ENCODE results near the gene TXNDC8.
"Not testable (repeated sequence)": the region's sequence is repeated elsewhere in the genome, so short reads cannot be mapped to it uniquely, and the experiment has no call there.

Gene TXNDC8

GRCh38 chr9:110323818-110324217 lies 13.8 kb downstream of the TXNDC8 start:
- no peak for DNase-seq

- DNase-seq: no peak
These were observed 16.8 kb downstream of the TXNDC8 start for GRCh38 chr9:110320651-110321445.

- DNase-seq: no peak
These were observed 17.7 kb downstream of the TXNDC8 start for GRCh38 chr9:110319781-110320492.

GRCh38 chr9:110317911-110318310 lies 19.8 kb downstream of the TXNDC8 start:
- DNase-seq: no peak

GRCh38 chr9:110316261-110317075 lies 21.2 kb downstream of the TXNDC8 start:
- DNase-seq: no peak

- not testable (repeated sequence) for DNase-seq
These were observed 25.7 kb downstream of the TXNDC8 start for GRCh38 chr9:110311978-110312377.

DNA sequence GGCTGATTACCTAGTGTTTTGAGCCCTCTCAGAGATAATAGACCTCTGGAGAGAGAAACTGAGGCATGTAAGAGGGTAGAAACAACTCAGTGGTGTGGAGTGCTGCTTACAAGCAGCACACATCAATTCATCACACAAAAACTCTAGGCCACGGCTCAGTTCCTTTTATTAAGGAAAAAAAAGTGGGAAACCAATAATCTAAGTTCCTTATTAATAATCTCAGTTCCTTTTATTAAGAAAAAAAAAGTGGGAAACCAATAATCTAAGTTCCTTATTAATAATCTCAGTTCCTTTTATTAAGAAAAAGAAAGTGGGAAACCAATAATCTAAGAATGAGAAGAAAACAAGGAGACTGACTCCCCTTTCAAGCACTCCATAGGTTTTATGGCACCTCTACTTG lies 28.0 kb downstream of the TXNDC8 start:
- no peak for DNase-seq

DNA sequence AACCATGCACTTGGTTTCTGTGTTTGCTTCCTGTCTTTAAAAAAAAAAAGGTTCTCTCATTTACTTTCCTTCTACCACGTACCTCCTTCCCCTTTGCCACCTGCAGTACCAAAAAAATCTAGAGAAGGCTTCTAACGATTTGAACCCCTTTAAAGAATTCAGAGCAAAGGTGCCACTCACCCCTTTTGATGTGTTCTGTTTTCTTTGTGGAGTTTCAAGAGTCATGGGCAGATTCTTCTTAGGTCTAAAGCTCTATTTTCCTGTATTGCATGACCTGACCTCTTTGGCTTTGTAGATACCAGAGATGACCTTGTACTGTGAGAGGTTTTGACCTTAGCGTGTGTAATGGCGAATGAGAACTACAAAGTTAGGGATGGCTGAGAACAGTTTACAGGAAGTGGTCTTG lies 29.0 kb downstream of the TXNDC8 start:
- no peak for DNase-seq

- no peak for DNase-seq
These were observed 30.5 kb downstream of the TXNDC8 start for GRCh38 chr9:110307191-110307590.

DNA sequence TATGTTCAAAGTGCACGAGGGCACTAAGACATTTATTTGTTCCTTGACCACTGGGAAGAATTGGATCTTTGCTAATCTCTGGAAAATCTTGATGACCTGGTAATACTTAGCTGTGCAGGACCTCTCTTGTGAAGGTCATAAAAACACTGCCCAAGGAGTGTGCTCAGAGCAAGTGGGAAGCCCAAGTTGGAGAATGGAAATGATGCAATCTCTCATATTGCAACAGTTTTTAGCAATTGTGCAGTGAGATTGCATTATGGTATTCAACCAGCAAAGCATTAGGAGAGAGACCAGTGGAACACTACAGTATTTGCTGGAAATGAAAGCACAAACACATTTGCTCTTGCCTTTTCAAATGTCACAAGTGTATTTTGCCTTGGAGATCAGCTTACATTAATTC lies 34.5 kb downstream of the TXNDC8 start:
- no peak for DNase-seq

DNA sequence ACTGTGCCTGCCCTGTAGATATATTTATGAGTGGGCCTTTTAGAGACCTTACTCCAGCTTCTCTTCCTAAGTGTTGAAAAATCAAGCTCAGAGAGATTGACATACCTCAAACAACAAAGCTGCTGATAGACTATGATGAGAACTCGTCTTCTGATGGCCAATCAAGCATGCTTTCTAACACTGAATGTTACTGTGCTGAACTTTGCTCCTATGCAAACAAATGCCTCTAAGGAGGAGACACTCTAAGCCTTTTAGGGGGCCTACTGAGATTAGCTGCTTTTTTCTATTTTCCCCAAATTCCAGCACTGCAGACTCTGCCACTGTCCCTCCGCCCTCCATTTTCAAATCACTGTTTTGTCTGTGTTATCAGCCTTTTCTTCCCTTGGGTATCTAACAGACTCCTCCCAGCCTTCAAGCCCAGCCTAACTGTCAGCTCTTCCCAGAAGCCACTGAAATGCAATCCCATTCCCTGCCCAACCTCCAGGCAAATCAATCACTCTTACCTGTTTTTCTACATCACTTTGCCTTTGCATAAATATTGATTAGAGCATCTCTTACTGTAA lies 39.5 kb downstream of the TXNDC8 start:
- no peak for DNase-seq

DNA sequence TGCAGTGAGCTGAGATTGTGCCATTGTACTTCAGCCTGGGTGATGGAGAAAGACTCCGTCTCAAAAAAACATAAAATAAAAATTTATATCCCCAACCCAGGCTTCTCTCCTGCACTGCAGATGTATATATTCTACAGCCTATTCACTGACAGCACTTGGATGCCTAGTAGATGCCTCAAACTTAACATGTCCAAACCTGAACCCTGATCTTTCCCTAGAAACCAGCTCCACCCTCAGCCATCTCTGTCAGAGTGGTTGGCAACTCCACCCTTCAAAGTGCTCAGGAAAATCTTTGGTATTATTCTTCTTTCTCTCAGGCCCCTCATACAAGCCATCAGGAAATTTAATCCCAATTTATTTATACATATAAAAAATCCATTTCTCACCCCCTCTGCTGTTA lies 44.4 kb downstream of the TXNDC8 start:
- no peak for DNase-seq

DNA sequence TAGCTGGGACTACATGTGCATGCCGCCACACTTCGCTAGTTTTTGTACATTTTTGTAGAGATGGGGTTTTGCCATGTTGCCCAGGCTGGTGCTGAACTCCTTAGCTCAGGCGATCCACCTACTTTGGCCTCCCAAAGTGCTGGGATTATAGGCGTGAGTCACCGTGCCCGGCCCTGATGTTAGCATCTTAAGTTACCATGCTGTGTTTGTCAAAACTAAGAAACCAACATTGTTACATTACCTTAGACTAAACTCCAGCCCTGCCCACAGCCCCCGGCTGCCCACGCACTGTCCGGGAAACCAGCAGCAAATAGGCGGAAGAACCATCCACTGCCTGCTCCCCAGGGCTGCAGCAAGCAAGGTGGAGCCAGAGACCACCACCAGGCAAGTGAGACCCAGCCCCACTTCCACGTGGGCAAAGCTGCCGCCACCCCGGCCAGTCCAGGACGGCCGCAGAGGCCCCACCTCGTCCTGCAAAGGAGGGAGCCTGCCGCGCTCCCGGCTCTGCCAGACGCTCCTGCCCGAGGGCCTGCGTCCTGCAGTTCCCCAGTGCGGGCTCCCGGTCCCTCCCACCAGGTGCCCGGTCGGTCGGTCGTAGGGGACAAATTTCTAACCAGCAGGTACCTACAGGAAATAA lies 45.6 kb downstream of the TXNDC8 start:
- DNase-seq: no peak

DNA sequence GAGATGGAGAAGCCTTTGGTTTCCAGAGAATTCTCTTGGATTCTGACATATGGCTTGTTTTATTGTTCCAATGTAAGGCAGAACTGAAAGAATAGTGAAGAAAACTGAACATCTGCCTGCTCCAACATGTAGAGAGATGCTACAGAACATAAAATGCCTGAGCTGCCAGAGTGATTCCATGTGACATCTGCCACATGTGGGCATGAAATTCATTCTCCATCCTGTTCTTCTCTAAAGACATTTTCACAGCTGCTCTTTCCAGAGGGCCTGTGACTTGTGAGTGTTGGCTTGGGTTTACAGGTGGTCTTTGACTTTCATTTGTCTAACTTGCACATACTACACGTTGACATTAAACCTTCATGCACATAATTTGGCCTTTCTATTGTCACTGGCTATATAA lies 47.7 kb downstream of the TXNDC8 start:
- DNase-seq: no peak

DNA sequence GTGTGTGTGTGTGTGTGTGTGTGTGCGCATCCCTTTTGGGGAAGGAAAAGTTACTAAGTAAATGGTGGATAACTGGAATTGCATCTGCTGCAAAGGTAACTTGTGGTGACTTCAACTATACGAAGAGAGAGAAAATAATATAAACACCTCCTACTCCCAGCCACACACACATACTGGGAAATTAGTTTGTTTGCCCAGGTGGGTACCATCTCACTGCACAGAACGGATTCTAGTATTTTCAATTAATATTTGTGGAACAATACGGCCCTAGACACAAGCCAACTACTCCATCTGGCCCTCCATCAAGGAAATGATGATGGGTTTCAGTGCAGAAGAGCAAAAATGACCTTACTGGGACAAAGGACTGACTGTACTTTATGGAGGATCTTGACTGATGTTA lies 49.2 kb downstream of the TXNDC8 start:
- no peak for DNase-seq

DNA sequence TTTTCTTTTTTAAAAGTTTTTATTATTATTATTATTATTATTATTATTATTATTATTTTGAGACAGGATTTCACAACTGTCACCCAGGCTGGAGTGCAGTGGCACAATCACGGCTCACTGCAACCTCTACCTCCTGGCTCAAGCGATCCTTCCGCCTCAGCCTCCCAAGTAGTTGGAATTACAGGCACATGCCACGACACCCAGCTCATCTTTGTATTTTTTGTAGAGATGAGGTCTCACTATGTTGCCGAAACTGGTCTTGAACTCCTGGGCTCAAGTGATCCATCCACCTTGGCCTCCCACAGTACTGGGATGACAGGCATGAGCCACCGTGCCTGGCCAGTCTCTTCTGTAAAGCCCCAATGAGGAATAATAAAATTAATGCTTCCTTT lies 50.4 kb downstream of the TXNDC8 start:
- DNase-seq: no peak

- no peak for DNase-seq
These were observed 53.3 kb downstream of the TXNDC8 start for GRCh38 chr9:110284211-110284844.

DNA sequence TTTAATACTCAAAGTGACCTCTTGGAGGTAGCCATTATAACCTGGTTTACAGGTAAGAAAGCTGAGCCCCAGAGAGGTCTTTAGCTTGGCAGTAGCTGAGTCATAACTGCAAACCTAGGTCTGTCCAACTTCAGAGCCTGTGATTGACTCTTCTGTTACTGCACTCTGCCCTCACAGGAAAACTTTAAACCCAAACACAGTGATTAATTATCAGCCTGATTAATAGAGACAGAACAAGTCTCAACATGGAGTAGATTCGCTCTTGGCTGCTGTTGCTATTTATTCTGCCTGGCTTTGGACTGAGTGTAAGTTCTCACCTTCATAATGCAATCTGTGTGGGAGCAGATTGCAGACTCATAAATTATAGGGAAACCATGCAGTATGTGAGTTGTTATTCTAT lies 53.9 kb downstream of the TXNDC8 start:
- DNase-seq: no peak

GRCh38 chr9:110282739-110283081 lies 55.0 kb downstream of the TXNDC8 start:
- no peak for DNase-seq

DNA sequence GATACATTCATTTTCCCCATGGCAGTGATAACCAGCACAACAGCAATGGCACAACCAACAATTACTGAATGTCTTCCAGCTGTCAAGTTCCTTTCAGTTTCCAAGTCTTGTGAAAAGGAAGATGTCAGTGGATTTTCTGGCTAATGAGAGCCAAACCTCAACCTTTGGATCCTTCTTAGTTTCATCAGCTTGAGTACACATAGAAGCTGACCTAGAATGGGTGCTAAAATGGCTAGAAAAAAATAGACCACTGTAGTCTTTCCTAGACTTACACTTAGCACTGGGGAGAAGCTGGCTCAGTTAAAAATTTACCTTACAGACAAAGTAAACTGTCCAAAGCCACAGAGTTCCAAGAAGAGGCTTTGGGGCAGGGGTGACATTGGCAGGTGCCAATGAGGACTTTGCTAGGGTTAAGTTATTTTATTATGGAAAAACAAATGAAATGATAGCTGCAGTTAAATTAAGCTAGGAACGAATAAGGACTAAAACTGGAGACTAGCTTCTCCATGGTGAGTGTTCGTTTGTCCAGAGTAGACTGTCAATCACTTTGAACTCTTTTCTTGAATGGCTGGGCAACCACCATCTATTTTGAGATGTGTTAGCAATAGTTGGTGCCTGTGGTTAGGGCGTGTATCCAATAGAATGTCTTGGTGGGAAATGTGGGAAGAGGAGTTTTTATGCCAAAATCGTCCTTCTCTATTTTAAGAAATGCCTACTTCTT lies 55.5 kb downstream of the TXNDC8 start:
- no peak for DNase-seq

GRCh38 chr9:110278080-110278707 lies 59.5 kb downstream of the TXNDC8 start:
- DNase-seq: no peak
